Esophagus muscularis mucosa (tissue), 4 donors: ENCODE measurements around the gene DPF3. TPM values are rescaled to one million over a fixed set of nuclear protein-coding genes. Genes with fewer than 3 reads are reported as not detected.

Experiments used
- DNase-seq: peaks from one replicate; pipeline ENCODE4 v3.0.0-alpha.2; 2017; ENCODE audit errors: extremely low spot score
- H3K27ac ChIP-seq, 4 donors: fragments of 200-600 bp; sonication (generic); replicated peaks in 1 of 4; 1 replicate in 3 of 4; 2 replicates in 1 of 4; pipeline ENCODE4 v1.5.1; 2016 to 2019; ENCODE audit warnings: mild to moderate bottlenecking in 1 of 4
- H3K27me3 ChIP-seq, 4 donors: fragments of 200-600 bp; sonication (generic); one replicate each; pipeline versions ENCODE4 v1.5.1 to v1.6.0; 2016 to 2019
- H3K36me3 ChIP-seq, 4 donors: fragments of 200-600 bp; sonication (generic); one replicate each; pipeline ENCODE4 v1.5.1; 2016 to 2019
- H3K4me1 ChIP-seq, 4 donors: fragments of 200-600 bp; sonication (generic); one replicate each; pipeline ENCODE4 v1.5.1; 2016 to 2019
- H3K4me3 ChIP-seq, 4 donors: fragments of 200-600 bp; sonication (generic); 1 replicate in 2 of 4; 2 replicates in 2 of 4; pipeline ENCODE4 v1.5.1; 2016 to 2019; ENCODE audit warnings: mild to moderate bottlenecking in 4 of 4, moderate library complexity in 1 of 4
- H3K9me3 ChIP-seq, 4 donors: fragments of 200-600 bp; sonication (generic); 1 replicate in 3 of 4; 2 replicates in 1 of 4; pipeline ENCODE4 v1.5.1; 2016 to 2019
- EP300 ChIP-seq: sonication (generic); formaldehyde crosslinking; IDR thresholded peaks from one replicate; pipeline ENCODE4 v1.6.1; 2017; ENCODE audit warnings: antibody characterized with exemption
- POLR2A ChIP-seq: fragments of 450-650 bp; IDR thresholded peaks from one replicate; pipeline ENCODE4 v1.6.1; 2017; ENCODE audit warnings: antibody characterized with exemption, moderate library complexity, mild to moderate bottlenecking, low read depth
- POLR2AphosphoS5 ChIP-seq, 2 donors: sonication (generic); formaldehyde crosslinking; IDR thresholded peaks; one replicate each; pipeline ENCODE4 v1.6.1; 2017; ENCODE audit warnings: antibody characterized with exemption in 2 of 2
- WGBS: methylation state at CpG from one replicate; pipeline ENCODE4 v1.1.5; 2018; 5-methylcytosine and 5-hydroxymethylcytosine counted together
- intact Hi-C: fragments of 100-400 bp; cut with DNase I; formaldehyde crosslinking; loops from one replicate; pipeline ENCODE4 v1.15.1; 2023
- total RNA-seq, 4 donors: library from RNA; depleted of rRNA; stranded (reverse); fragments of >200 nt; gene quantifications; one replicate each; pipeline versions ENCODE4 v1.1.0 to v1.2.1, GENCODE V29; 2016
- TF ChIP-seq, protein P1 (sequence below), 3 experiments: fragments of 200-600 bp in 2 of 3; fragments of 450-650 bp in 1 of 3; sonication (generic) in 2 of 3; IDR thresholded peaks; one replicate each; pipeline ENCODE4 v1.5.1; 2017 to 2019; ENCODE audit warnings: antibody characterized with exemption in 3 of 3, mild to moderate bottlenecking in 2 of 3, moderate library complexity in 1 of 3

The DPF3 gene
- total RNA-seq, 4 donors from 2014 or later = 0.78 to 2.5 (median 1.7) TPM

DNA sequence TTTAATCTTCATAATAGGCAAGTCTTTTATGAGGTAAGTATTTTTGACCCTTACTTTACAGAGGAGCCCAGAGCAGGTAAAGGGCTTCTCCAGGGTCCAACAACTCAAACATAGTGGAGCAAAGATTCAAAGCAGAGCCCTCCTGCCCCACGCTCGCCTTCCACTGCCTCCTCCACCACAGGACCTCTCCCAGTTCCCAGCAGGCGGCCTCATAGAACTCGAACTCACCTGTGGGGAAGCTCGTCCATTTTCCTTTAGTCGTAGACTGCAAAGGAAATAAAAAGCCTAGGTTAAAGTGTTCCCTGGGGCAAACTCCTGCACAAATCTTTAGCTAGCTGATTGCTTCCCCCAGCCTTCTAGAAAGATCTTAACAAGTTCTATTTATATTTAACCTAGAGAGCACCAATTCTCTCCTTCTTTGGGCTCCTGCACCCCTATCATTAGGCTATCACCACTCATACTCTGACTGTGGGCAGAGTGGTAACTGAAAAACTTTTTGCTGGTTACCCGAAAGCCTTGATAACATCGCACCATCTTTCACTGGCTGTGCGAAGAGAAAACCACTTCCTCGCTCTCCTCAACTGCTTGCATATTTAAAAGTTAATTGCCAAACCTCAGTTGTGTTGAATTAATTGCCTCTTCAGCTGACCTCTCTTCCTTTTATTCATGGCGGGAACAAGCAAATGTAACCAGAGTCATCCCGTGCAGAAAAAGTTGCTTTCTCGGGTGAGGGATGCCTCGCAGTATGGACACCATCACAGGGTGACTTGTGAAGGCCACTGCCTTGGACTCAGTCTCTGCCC lies 299.6 kb downstream of the DPF3 start:
- no peak overlapping the region for H3K4me3 ChIP-seq
- intact Hi-C loops = no loop called here
- TF ChIP-seq, protein P1, sequence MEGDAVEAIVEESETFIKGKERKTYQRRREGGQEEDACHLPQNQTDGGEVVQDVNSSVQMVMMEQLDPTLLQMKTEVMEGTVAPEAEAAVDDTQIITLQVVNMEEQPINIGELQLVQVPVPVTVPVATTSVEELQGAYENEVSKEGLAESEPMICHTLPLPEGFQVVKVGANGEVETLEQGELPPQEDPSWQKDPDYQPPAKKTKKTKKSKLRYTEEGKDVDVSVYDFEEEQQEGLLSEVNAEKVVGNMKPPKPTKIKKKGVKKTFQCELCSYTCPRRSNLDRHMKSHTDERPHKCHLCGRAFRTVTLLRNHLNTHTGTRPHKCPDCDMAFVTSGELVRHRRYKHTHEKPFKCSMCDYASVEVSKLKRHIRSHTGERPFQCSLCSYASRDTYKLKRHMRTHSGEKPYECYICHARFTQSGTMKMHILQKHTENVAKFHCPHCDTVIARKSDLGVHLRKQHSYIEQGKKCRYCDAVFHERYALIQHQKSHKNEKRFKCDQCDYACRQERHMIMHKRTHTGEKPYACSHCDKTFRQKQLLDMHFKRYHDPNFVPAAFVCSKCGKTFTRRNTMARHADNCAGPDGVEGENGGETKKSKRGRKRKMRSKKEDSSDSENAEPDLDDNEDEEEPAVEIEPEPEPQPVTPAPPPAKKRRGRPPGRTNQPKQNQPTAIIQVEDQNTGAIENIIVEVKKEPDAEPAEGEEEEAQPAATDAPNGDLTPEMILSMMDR (IDR thresholded peaks at IDR 0.05) = no peak
- TF ChIP-seq EP300 (no peak), POLR2AphosphoS5 (IDR thresholded peaks at IDR 0.05) (no peak), POLR2A (no peak)
- H3K27me3 ChIP-seq = no peaks in the 10 kb centered on the region
- H3K27ac ChIP-seq = no peak overlapping the region
- H3K4me1 ChIP-seq = no peaks in the 10 kb centered on the region
- H3K36me3 ChIP-seq = no peaks in the 10 kb centered on the region
- DNase-seq = no peak
- no peaks in the 10 kb centered on the region for H3K9me3 ChIP-seq
- 82% methylated on average over 14 of the region's 14 CpGs for WGBS

DNA sequence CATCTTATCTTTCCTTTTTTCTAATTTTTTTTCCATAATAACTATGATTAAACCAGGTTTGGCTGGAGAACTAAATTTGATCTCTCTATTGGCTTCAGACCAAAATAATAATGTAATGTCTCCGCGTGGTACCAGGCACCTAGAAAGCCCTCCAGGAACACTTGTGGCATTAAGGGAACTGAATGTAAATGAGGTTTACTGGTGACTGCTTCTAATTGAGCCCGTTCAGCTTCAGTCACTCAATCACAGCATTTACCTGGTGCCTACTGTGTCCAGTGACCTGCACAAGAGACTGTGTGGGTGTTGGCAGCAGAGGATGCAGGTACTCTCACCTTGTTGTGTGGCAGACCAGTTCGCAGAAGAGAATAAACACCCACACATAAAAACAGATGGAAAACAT lies 302.5 kb downstream of the DPF3 start:
- intact Hi-C loops = no loop called here
- no peak overlapping the region for H3K27ac ChIP-seq
- H3K4me3 ChIP-seq = no peak overlapping the region
- DNase-seq = no peak
- no peaks in the 10 kb centered on the region for H3K4me1 ChIP-seq
- 80% methylated on average over 4 of the region's 4 CpGs for WGBS
- TF ChIP-seq POLR2AphosphoS5 (IDR thresholded peaks at IDR 0.05) = no peak
- no peak for TF ChIP-seq EP300
- no peaks in the 10 kb centered on the region for H3K36me3 ChIP-seq
- no peaks in the 10 kb centered on the region for H3K9me3 ChIP-seq
- H3K27me3 ChIP-seq = no peaks in the 10 kb centered on the region

DNA sequence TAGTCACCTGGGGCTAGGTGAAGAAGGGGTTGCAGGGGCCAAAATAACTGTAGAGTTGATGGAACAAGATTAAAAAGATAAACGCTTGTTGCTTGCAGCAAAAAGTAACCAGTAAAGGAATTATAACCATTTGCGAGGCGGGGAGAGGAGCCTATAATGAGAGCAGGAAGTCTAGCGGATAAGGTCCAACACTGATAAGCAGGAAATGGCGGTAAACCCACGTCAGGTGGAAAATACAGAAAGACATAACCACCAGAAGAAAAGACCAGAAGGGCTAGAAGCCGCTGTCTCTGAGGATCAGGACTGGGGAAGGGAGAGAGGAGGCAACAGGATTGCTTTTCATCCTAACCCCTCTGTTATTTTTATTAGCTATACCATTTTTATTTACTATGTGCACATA lies 303.3 kb downstream of the DPF3 start:
- WGBS = 75% methylated on average over 7 of the region's 7 CpGs
- Histone ChIP-seq H3K27ac (no peak overlapping the region), H3K4me3 (no peak overlapping the region), H3K4me1 (no peaks in the 10 kb centered on the region), H3K36me3 (no peaks in the 10 kb centered on the region), H3K9me3 (no peaks in the 10 kb centered on the region), H3K27me3 (no peaks in the 10 kb centered on the region)
- intact Hi-C loops = no loop called here
- no peak for TF ChIP-seq EP300
- TF ChIP-seq POLR2A = no peak
- TF ChIP-seq POLR2AphosphoS5 (IDR thresholded peaks at IDR 0.05) = no peak
- TF ChIP-seq, protein P1 (IDR thresholded peaks at IDR 0.05) = no peak
- DNase-seq = no peak

DNA sequence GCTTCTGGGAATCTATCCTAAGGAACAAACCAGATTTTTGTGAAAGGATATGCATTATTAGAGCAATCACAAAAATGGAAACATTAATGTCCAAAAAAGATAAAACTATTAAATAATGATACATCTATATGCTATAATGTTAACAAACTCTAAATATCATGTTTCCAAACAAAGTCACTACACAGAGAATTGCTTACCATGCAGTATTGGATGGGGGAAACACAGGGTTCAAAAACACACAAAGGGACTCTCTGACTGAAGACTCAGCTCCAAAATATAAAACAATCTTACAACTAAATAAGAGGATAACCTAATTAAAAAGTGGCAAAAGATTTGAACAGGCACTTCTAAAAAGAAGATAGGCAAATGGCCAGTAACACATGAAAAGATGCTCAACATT lies 304.2 kb downstream of the DPF3 start:
- Histone ChIP-seq H3K9me3 (no peaks in the 10 kb centered on the region), H3K4me1 (no peaks in the 10 kb centered on the region), H3K27me3 (no peaks in the 10 kb centered on the region), H3K4me3 (no peak overlapping the region), H3K27ac (no peak overlapping the region), H3K36me3 (no peaks in the 10 kb centered on the region)
- TF ChIP-seq POLR2A = no peak
- TF ChIP-seq, protein P1 (IDR thresholded peaks at IDR 0.05) = no peak
- TF ChIP-seq EP300 = no peak
- TF ChIP-seq POLR2AphosphoS5 (IDR thresholded peaks at IDR 0.05) = no peak
- no peak for DNase-seq
- intact Hi-C loops = no loop called here

DNA sequence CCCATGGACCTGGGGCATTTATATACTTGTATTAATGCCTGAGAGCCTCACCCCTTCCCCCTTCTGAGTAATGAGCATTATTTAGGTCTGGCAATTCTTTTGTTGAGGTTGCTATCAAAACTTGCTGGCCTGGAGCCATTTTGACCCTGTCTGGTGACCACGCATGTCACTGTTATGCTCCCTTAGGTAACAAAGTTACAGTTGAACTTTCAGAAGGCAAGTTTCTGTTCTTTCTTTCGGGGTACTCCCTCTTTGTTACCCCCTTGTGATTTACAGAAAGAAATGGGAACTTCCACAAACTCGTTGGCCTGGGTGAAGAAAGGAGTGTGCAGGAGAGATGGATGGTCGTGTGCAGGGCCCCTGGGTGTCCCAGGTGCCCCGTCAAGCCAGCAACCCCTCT lies 305.4 kb downstream of the DPF3 start:
- Histone ChIP-seq H3K36me3 (no peaks in the 10 kb centered on the region), H3K27me3 (no peaks in the 10 kb centered on the region), H3K4me1 (no peaks in the 10 kb centered on the region), H3K27ac (no peak overlapping the region), H3K4me3 (no peak overlapping the region), H3K9me3 (no peaks in the 10 kb centered on the region)
- intact Hi-C loops = no loop called here
- TF ChIP-seq POLR2A (no peak), POLR2AphosphoS5 (IDR thresholded peaks at IDR 0.05) (no peak), EP300 (no peak)
- TF ChIP-seq, protein P1 (IDR thresholded peaks at IDR 0.05) = no peak
- no peak for DNase-seq
- 83% methylated on average over 5 of the region's 5 CpGs for WGBS
